PC-3 (cell line): ENCODE results near the gene MPC1.

Experiments
- CTCF ChIP-seq: fragments of 300-600 bp; sonication (generic); conservative IDR thresholded peaks from 2 replicates; pipeline ENCODE4 v1.5.1; 2017; ENCODE audit warnings: antibody characterized with exemption, low read depth, mild to moderate bottlenecking, low read length
- EZH2 ChIP-seq: fragments of 300-600 bp; sonication (generic); IDR thresholded peaks from one replicate; pipeline ENCODE4 v1.6.1; 2017; ENCODE audit warnings: antibody characterized with exemption, mild to moderate bottlenecking, low read length; ENCODE audit not compliant: unreplicated experiment

- TF ChIP-seq CTCF (no peak), EZH2 (no peak)
These were observed 57.2 kb downstream of the MPC1 start for GRCh38 chr6:166325383-166326042.
